AG08396 (cell line): Measurements from ENCODE around the gene PRIM2.
"Not testable (repeated sequence)": the region's sequence is repeated elsewhere in the genome, so short reads cannot be mapped to it uniquely, and the experiment has no call there.

ENCODE experiments used
- DNase-seq: peaks from one replicate; pipeline ENCODE4 v3.0.0; 2012; ENCODE audit warnings: low spot score, mixed read lengths

PRIM2 gene

GRCh38 chr6:57606331-57606730 lies 288.9 kb downstream of the PRIM2 start:
- DNase-seq, result not testable (repeated sequence)

GRCh38 chr6:57610612-57611011 lies 293.2 kb downstream of the PRIM2 start:
- not testable (repeated sequence) for DNase-seq

DNA sequence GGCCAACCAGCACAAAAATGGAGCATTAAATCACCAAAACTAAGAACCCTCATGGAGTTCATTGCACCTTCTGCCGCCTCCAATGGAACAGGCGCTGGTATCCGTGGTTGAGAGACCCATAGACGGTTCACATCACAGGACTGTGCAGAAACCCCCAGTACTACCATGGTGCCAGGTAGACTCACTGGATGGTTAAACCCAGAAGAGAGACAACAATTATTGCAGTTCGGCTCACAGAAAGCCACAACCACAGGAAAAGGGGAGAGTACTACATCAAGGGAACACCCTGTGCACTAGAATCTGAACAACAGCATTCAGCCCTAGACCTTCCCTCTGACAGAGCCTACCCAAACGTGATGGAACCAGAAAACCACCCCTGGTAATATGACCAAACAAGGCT lies 301.5 kb downstream of the PRIM2 start:
- DNase-seq, result not testable (repeated sequence)

DNA sequence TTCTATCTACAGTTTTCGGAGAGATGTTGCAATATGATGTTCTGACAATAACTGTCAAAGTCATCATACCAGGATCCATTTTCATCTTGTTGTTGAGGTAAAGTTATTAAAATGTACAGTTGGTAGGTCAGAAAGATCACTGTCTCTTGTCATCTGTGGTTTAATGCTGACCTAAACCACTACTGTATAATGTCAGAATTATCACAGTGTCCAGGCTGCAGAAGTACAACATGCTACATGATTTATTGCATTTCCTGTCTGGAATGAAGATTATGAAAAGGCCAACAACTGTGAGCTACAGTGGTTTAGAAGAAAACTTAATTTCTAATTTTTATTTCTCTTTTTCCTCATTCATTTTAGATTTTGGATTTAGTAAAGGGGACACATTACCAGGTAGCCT lies 314.3 kb downstream of the PRIM2 start:
- DNase-seq, result not testable (repeated sequence)

DNA sequence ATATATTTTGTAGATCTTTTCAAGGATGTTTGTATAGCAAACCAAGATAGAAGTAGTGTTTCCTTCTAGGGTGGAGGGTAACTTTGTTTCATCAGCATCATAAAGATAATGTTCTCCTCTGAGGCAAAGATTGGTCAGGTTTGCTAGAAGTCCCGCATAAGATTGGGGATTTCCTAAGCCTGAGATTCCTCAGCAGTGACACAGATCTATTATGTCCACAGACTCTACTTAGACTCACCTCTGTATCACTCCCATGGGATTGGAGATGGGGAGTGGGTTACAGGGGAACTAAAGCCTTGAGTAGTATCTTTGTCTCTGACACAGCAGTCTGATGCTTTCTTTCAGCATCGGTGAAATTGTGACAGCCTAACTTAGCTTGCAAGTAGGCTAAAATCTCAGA lies 341.1 kb downstream of the PRIM2 start:
- peak; percentile 1 for DNase-seq

- DNase-seq, result not testable (repeated sequence)
Measured at GRCh38 chr6:57659794-57660193, 342.4 kb downstream of the PRIM2 start.

DNA sequence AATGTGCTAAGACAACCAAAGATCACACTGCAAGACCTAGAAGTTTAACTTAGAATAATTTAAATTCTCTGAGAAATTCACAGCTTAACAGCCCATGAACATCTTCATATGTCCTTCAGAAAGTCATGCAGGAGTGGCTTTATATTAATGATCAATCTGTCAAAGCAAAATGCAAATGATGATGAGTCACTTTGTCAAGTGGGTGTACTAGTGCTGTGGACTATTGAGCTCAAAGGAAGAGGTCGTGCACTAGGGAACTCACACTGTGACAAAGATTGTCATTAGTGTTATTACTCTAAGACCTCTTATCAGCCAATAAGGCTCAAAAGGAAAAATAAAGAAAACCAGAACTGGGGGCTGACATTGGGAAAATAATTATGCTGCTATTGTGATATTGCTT lies 343.5 kb downstream of the PRIM2 start:
- not testable (repeated sequence) for DNase-seq

DNA sequence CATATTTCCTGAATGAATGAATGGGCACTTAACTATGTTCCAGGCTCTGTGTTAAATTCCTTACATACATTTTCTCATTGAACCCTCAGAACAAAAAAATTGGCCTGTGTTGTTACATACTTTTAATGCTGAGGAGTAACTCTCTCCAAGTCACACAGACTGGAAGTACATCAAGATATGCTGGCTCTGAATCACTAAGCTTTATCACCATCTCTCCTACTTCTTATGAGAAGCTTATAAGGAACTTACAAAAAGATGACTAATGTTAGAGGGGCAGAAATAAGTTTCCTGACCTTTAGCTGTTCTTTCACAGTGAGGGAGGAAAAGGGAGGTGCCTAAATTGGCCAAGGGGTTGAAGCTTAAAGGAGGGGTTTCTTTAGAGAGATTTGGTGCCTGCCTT lies 350.7 kb downstream of the PRIM2 start:
- DNase-seq, result not testable (repeated sequence)

DNA sequence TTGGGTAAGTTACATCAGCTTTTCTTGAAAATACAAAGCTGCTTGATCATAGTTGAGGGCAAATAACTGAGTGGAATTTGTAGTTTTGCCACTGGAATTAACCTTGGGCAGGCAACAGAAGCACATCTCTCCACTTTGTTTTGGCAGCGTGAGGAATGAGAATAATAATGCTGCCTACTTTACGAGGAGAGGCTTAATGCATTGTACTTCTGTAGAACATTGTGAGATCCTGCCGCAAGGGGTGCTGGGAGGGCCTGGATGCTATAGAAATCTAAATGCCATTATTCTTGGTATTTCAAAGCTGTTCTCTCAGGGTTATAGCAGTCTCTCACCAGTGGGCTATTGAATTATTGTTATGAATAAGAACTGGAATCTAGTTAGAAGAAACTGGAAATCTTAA lies 353.8 kb downstream of the PRIM2 start:
- DNase-seq, result not testable (repeated sequence)

- DNase-seq, result not testable (repeated sequence)
Measured at GRCh38 chr6:57671937-57672627, 354.7 kb downstream of the PRIM2 start.

DNA sequence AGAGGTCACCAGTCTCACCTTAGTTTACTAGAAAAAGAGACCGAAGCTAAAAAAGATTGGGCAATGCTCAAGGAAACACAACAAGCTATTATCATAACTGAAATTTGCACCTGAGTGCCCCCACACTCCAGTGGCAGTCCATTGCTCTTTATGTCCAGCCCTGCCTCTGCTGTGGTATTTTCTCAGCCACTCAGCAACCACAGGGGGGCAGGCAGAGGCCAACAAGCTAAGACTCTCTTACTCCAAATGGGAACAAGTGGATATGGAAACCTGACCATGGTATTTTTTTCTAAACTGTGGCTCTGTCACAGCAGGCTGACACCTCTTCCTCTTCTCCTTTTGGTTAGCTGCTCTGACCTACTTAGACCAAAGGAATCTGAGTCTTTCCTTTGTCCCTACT lies 355.9 kb downstream of the PRIM2 start:
- DNase-seq, result not testable (repeated sequence)

GRCh38 chr6:57675386-57675785 lies 358.0 kb downstream of the PRIM2 start:
- DNase-seq, result not testable (repeated sequence)

GRCh38 chr6:57696382-57696781 lies 379.0 kb downstream of the PRIM2 start:
- not testable (repeated sequence) for DNase-seq
